DOHH2 (cell line): ENCODE results near the gene CNOT4.

Source experiments
- H3F3A ChIP-seq: fragments of 200-600 bp; sonication (generic), shearing (Covaris generic); 2 replicates; pipeline ENCODE4 v1.6.0; 2016; ENCODE audit warnings: antibody characterized with exemption, mild to moderate bottlenecking; ENCODE audit not compliant: control insufficient read depth, insufficient read depth
- H3K27ac ChIP-seq: fragments of 200-600 bp; sonication (generic); 2 replicates; pipeline ENCODE4 v1.5.1; 2014; ENCODE audit warnings: low read depth, mild to moderate bottlenecking, low read length, moderate library complexity
- H3K27me3 ChIP-seq: fragments of 200-600 bp; sonication (generic); 2 replicates; pipeline ENCODE4 v1.6.1; 2014; ENCODE audit warnings: mild to moderate bottlenecking, low read length, mixed read lengths; ENCODE audit not compliant: control insufficient read depth
- H3K36me3 ChIP-seq: fragments of 200-600 bp; sonication (generic); 2 replicates; pipeline ENCODE4 v1.6.1; 2014; ENCODE audit warnings: mild to moderate bottlenecking, low read length, moderate library complexity, mixed read lengths; ENCODE audit not compliant: control insufficient read depth
- H3K4me1 ChIP-seq: fragments of 200-600 bp; sonication (generic); 2 replicates; pipeline ENCODE4 v1.6.1; 2014; ENCODE audit warnings: mild to moderate bottlenecking, low read length, mixed read lengths; ENCODE audit not compliant: control insufficient read depth
- H3K4me2 ChIP-seq: fragments of 200-600 bp; sonication (generic); 2 replicates; pipeline ENCODE4 v1.6.0; 2014; ENCODE audit warnings: mild to moderate bottlenecking, low read length, moderate library complexity
- H3K4me3 ChIP-seq: fragments of 200-600 bp; sonication (generic); 2 replicates; pipeline ENCODE4 v1.5.1; 2014; ENCODE audit warnings: mild to moderate bottlenecking, low read length, mixed read lengths
- H3K79me2 ChIP-seq: fragments of 200-600 bp; sonication (generic); 2 replicates; pipeline ENCODE4 v1.6.1; 2014; ENCODE audit warnings: mild to moderate bottlenecking, low read length, mixed read lengths; ENCODE audit not compliant: control insufficient read depth
- H3K9me2 ChIP-seq: fragments of 200-600 bp; sonication (generic); replicated peaks from 2 replicates; pipeline ENCODE4 v1.6.1; 2014; ENCODE audit warnings: mild to moderate bottlenecking, low read length, mixed read lengths; ENCODE audit not compliant: control insufficient read depth
- H3K9me3 ChIP-seq: fragments of 200-600 bp; sonication (generic); 2 replicates; pipeline ENCODE4 v1.6.1; 2014; ENCODE audit warnings: antibody characterized with exemption, low read length, mixed read lengths; ENCODE audit not compliant: control insufficient read depth, insufficient read depth
- H4K20me1 ChIP-seq: fragments of 200-600 bp; sonication (generic); 2 replicates; pipeline ENCODE4 v1.6.0; 2014; ENCODE audit warnings: low read depth, mild to moderate bottlenecking, antibody characterized with exemption, low read length, moderate library complexity; ENCODE audit not compliant: control insufficient read depth, insufficient read depth
- CTCF ChIP-seq: fragments of 200-600 bp; sonication (generic); IDR thresholded peaks from one replicate; pipeline ENCODE4 v1.5.1; 2014; ENCODE audit warnings: antibody characterized with exemption, mild to moderate bottlenecking, low read depth, low read length; ENCODE audit not compliant: poor library complexity, severe bottlenecking
- EZH2phosphoT487 ChIP-seq: fragments of 200-600 bp; sonication (generic); IDR thresholded peaks from 2 replicates; pipeline ENCODE4 v1.6.1; 2017; ENCODE audit warnings: borderline replicate concordance, mild to moderate bottlenecking, antibody characterized with exemption, low read length, moderate library complexity, mixed read lengths

CNOT4 gene

DNA sequence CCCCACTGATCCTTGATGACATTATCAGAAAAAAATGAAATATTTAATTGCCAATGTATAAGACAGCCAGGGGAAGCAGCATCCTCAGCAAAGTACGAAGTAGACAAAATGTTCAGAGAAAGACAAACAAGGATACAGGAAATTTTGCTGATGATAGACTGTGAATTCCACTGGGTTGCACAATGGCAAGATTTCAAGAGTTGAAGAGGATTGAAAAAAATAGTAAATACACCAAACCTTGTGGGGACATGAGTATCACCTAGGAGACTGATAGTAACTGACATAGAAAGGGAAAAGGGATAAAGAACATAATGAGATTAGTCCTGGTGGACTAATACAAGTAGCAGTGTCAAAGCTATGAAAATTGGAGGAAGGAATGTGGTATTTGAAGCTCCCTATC, 16.5 kb downstream of the CNOT4 start:
- no peak overlapping the region for H3K27ac ChIP-seq
- no peak for TF ChIP-seq CTCF
- TF ChIP-seq EZH2phosphoT487: no peak
- H3K9me3 ChIP-seq: no peaks in the 10 kb centered on the region
- H3K9me2 ChIP-seq: no peaks in the 10 kb centered on the region
- H3F3A ChIP-seq: no peaks in the 10 kb centered on the region
- peaks cover 3% of the 10 kb centered on the region; the same call in 1 of the 2 replicates for H3K36me3 ChIP-seq
- no peaks in the 10 kb centered on the region for H3K27me3 ChIP-seq
- H3K4me1 ChIP-seq: no peaks in the 10 kb centered on the region
- H3K79me2 ChIP-seq: peaks cover 98% of the 10 kb centered on the region
- peaks cover 13% of the 10 kb centered on the region for H4K20me1 ChIP-seq
- no peak overlapping the region for H3K4me2 ChIP-seq
- no peak overlapping the region for H3K4me3 ChIP-seq

GRCh38 chr7:135492151-135492550, 17.8 kb downstream of the CNOT4 start:
- Histone ChIP-seq H3K27ac (no peak overlapping the region), H3K79me2 (peaks cover 97% of the 10 kb centered on the region), H3K36me3 (peaks cover 3% of the 10 kb centered on the region; the same call in 1 of the 2 replicates), H3F3A (no peaks in the 10 kb centered on the region), H3K4me2 (no peak overlapping the region), H4K20me1 (peaks cover 7% of the 10 kb centered on the region; the same call in 1 of the 2 replicates), H3K4me1 (no peaks in the 10 kb centered on the region), H3K4me3 (no peak overlapping the region), H3K9me3 (no peaks in the 10 kb centered on the region), H3K9me2 (no peaks in the 10 kb centered on the region), H3K27me3 (no peaks in the 10 kb centered on the region)
- TF ChIP-seq CTCF (no peak), EZH2phosphoT487 (no peak)

DNA sequence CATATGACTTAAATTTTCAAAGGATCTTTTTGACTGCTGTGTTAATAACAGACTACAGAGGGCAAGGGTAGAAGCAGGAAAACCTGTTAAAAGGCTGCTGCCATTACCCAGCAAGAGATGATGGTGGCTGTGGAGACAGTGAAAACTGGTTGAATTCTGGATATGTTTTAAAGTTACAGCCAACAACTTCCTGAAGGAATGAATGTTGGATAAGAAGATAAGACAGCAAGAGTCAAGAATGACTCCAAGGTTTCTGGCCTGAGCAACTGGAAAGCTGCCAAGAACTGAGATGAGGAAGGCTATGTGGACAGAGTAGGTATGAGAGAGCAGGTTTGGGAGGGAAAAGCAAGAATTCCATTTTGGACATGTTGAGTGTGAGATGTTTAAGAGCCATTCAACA, 19.1 kb downstream of the CNOT4 start:
- H3K36me3 ChIP-seq: peaks cover 3% of the 10 kb centered on the region; the same call in 1 of the 2 replicates
- H3K9me3 ChIP-seq: no peaks in the 10 kb centered on the region
- H3K79me2 ChIP-seq: peaks cover 97% of the 10 kb centered on the region
- H4K20me1 ChIP-seq: peaks cover 7% of the 10 kb centered on the region; the same call in 1 of the 2 replicates
- H3K27ac ChIP-seq: no peak overlapping the region
- H3K4me3 ChIP-seq: no peak overlapping the region
- no peaks in the 10 kb centered on the region for H3K9me2 ChIP-seq
- TF ChIP-seq EZH2phosphoT487 (no peak), CTCF (no peak)
- no peaks in the 10 kb centered on the region for H3F3A ChIP-seq
- no peaks in the 10 kb centered on the region for H3K27me3 ChIP-seq
- H3K4me1 ChIP-seq: no peaks in the 10 kb centered on the region
- no peak overlapping the region for H3K4me2 ChIP-seq
